Upper lobe of left lung (tissue), 6 donors: ENCODE data around the gene TMEM50A. TPM values are rescaled to one million over a fixed set of nuclear protein-coding genes. Genes with fewer than 3 reads are reported as not detected.
"Not testable (repeated sequence)": the region's sequence is repeated elsewhere in the genome, so short reads cannot be mapped to it uniquely, and the experiment has no call there.

Experiments used
- ATAC-seq, 2 donors: fragments of 200-7000 bp; cut with Tn5 transposase; one replicate each; pipeline ENCODE4 v1.9.1; 2022; ENCODE audit warnings: mild to moderate bottlenecking in 2 of 2, moderate library complexity in 2 of 2; ENCODE audit not compliant: low FRiP score in 2 of 2
- DNase-seq, 2 donors: peaks; one replicate each; pipeline ENCODE4 v3.0.0-alpha.2; 2019 to 2020
- H3K27ac ChIP-seq, 4 donors: fragments of 200-600 bp; sonication (generic); one replicate each; pipeline ENCODE4 v1.5.1; 2016 to 2019
- H3K27me3 ChIP-seq, 4 donors: fragments of 200-600 bp; sonication (generic); one replicate each; pipeline ENCODE4 v1.5.1; 2017 to 2019
- H3K36me3 ChIP-seq, 4 donors: fragments of 200-600 bp; sonication (generic); one replicate each; pipeline ENCODE4 v1.5.1; 2016 to 2019
- H3K4me1 ChIP-seq, 4 donors: fragments of 200-600 bp; sonication (generic); one replicate each; pipeline ENCODE4 v1.5.1; 2018 to 2019
- H3K4me3 ChIP-seq, 4 donors: fragments of 200-600 bp; sonication (generic); one replicate each; pipeline ENCODE4 v1.5.1; 2017 to 2019; ENCODE audit warnings: mild to moderate bottlenecking in 2 of 4, moderate library complexity in 1 of 4
- H3K9me3 ChIP-seq, 4 donors: fragments of 200-600 bp; sonication (generic); one replicate each; pipeline ENCODE4 v1.5.1; 2018 to 2019
- WGBS, 2 donors: methylation state at CpG; one replicate each; pipeline ENCODE4 v1.1.5; 2017 to 2018; 5-methylcytosine and 5-hydroxymethylcytosine counted together
- total RNA-seq, 6 donors: library from RNA; depleted of rRNA in 4 of 6; stranded (reverse); fragments of >200 nt in 4 of 6; gene quantifications; one replicate each; pipeline versions ENCODE4 v1.1.0 to v1.2.1, GENCODE V29; 2016 to 2021
- donor health status: DM: no; HTN: no; CAD: no; lungs with moderate emphysema.
- donor health status: DM: no; HTN: yes; CAD: no; lungs with severe emphysema.

The TMEM50A gene
- total RNA-seq, 6 donors from 2014 or later = 27.1 to 113 (median 96.5) TPM

- not testable (repeated sequence) for H3K4me3 ChIP-seq, H3K9me3 ChIP-seq, DNase-seq, H3K4me1 ChIP-seq, H3K36me3 ChIP-seq, H3K27ac ChIP-seq, ATAC-seq, H3K27me3 ChIP-seq
- 95 to 100% methylated on average over 1 of the region's 1 CpG for WGBS, 2 donors
These were observed 28.6 kb upstream of the TMEM50A start for GRCh38 chr1:25309486-25309885.

GRCh38 chr1:25312806-25313470 is 25.2 kb upstream of the TMEM50A start:
- not testable (repeated sequence) for DNase-seq, H3K9me3 ChIP-seq, H3K27me3 ChIP-seq, H3K4me1 ChIP-seq, ATAC-seq, H3K36me3 ChIP-seq, H3K4me3 ChIP-seq, H3K27ac ChIP-seq

GRCh38 chr1:25320314-25320938 is 17.7 kb upstream of the TMEM50A start:
- 89 to 92% methylated on average over 9 of the region's 9 CpGs for WGBS, 2 donors
- peak in 1 of 2 donors; percentile 68 for ATAC-seq
- not testable (repeated sequence) for DNase-seq

GRCh38 chr1:25322127-25322526 is 16.0 kb upstream of the TMEM50A start:
- H3K4me3 ChIP-seq, H3K4me1 ChIP-seq, H3K36me3 ChIP-seq, H3K9me3 ChIP-seq, H3K27ac ChIP-seq, DNase-seq, H3K27me3 ChIP-seq, ATAC-seq: not testable (repeated sequence)
- WGBS, 2 donors = 87 to 90% methylated on average over 9 of the region's 9 CpGs

More at GRCh38 chr1:25320314-25320938, 17.7 kb upstream of the TMEM50A start:
- H3K4me1 ChIP-seq, H3K36me3 ChIP-seq, H3K4me3 ChIP-seq, H3K27me3 ChIP-seq, H3K27ac ChIP-seq, H3K9me3 ChIP-seq: not testable (repeated sequence)

- not testable (repeated sequence) for H3K9me3 ChIP-seq, H3K36me3 ChIP-seq, DNase-seq, ATAC-seq, H3K27me3 ChIP-seq, H3K27ac ChIP-seq, H3K4me3 ChIP-seq, H3K4me1 ChIP-seq
- WGBS, 2 donors = 100% methylated on average over 2 to 3 of the region's 3 CpGs
These were observed 13.7 kb upstream of the TMEM50A start for GRCh38 chr1:25324407-25324806.

GRCh38 chr1:25327864-25328790 is 10.0 kb upstream of the TMEM50A start:
- no CpG with 5 or more reads among the region's 17 CpGs for WGBS, 2 donors
- not testable (repeated sequence) for ATAC-seq, H3K36me3 ChIP-seq, H3K27me3 ChIP-seq, H3K27ac ChIP-seq, H3K9me3 ChIP-seq, DNase-seq, H3K4me3 ChIP-seq
- peaks cover 0 to 10% (median 7%) of the 10 kb centered on the region in 4 donors for H3K4me1 ChIP-seq

GRCh38 chr1:25328791-25329185 is 9.3 kb upstream of the TMEM50A start:
- not testable (repeated sequence) for H3K4me3 ChIP-seq, DNase-seq, ATAC-seq, H3K27me3 ChIP-seq, H3K9me3 ChIP-seq, H3K36me3 ChIP-seq, H3K27ac ChIP-seq
- H3K4me1 ChIP-seq = peaks cover 0 to 10% (median 7%) of the 10 kb centered on the region in 4 donors
- WGBS, 2 donors = 75 to 91% methylated on average over 4 of the region's 4 CpGs

GRCh38 chr1:25329336-25329735 is 8.8 kb upstream of the TMEM50A start:
- H3K4me1 ChIP-seq = peaks cover 0 to 10% (median 7%) of the 10 kb centered on the region in 4 donors
- not testable (repeated sequence) for H3K9me3 ChIP-seq, H3K4me3 ChIP-seq, H3K27me3 ChIP-seq, ATAC-seq, H3K36me3 ChIP-seq, DNase-seq
- H3K27ac ChIP-seq = peak overlapping the region in 1 of 4 donors; percentile 30
- WGBS, 2 donors = 96 to 100% methylated on average over 5 of the region's 5 CpGs

- not testable (repeated sequence) for H3K4me3 ChIP-seq, ATAC-seq, H3K9me3 ChIP-seq, H3K36me3 ChIP-seq, DNase-seq, H3K27me3 ChIP-seq
- 31 to 36% methylated on average over 4 to 5 of the region's 5 CpGs for WGBS, 2 donors
- H3K4me1 ChIP-seq = peaks cover 0 to 10% (median 7%) of the 10 kb centered on the region in 4 donors
- peak overlapping the region in 2 of 4 donors; percentile 42 to 69 for H3K27ac ChIP-seq
These were observed 8.2 kb upstream of the TMEM50A start for GRCh38 chr1:25329950-25330349.

GRCh38 chr1:25336922-25337354 is 1.2 kb upstream of the TMEM50A start:
- not testable (repeated sequence) for H3K9me3 ChIP-seq, H3K27me3 ChIP-seq, H3K36me3 ChIP-seq
- Histone ChIP-seq H3K4me3 (peak overlapping the region; percentile 62 to 77 (median 64)), H3K4me1 (peaks cover 11 to 28% (median 20%) of the 10 kb centered on the region in 4 donors), H3K27ac (peak overlapping the region in 3 of 4 donors; percentile 30 to 66 (median 65))
- DNase-seq (peak; percentile 48 to 88), ATAC-seq (peak; percentile 76 to 84)
- 0 to 1% methylated on average over 9 to 12 of the region's 29 CpGs for WGBS, 2 donors

GRCh38 chr1:25337483-25338187 is 499 bp upstream of the TMEM50A start:
- 0% methylated on average over 5 to 12 of the region's 39 CpGs for WGBS, 2 donors
- H3K36me3 ChIP-seq, H3K9me3 ChIP-seq, H3K27me3 ChIP-seq: not testable (repeated sequence)
- Histone ChIP-seq H3K4me1 (peaks cover 11 to 28% (median 20%) of the 10 kb centered on the region in 4 donors), H3K4me3 (peak overlapping the region; percentile 69 to 89 (median 74)), H3K27ac (peak overlapping the region; percentile 94 to 97 (median 96))
- peak; percentile 90 to 91 for ATAC-seq
- peak in 1 of 2 donors; percentile 77 for DNase-seq
